Measurements from ENCODE around the gene CST3. TPM values are rescaled to one million over a fixed set of nuclear protein-coding genes. Genes with fewer than 3 reads are reported as not detected.
"Not testable (repeated sequence)": the region's sequence is repeated elsewhere in the genome, so short reads cannot be mapped to it uniquely, and the experiment has no call there.

Gene CST3
- polyA plus RNA-seq, 1 experiment = 458 TPM

DNA sequence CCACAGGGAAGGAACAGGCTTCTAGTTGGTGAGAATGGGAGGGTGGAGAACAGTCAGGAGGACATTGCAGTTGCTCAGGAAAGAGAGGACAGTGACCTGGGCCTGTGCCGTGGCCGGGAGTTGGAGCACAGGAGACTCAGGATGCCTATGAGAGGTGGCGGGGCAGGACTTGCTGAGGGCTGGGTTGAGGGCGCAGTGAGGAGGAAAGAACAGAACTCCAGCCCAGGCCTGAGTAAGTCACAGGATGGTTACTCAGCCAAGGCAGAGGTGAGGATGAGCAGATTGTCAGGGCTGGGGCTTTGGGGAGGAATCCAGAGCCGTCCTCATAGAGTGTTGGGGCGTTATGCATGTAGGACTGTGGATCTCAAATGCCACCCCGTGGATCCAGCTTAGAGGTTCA is 29.9 kb upstream of the CST3 start:
- Histone ChIP-seq H3K36me3 (ENCODE audit: control insufficient read depth, insufficient read depth, low read length) (no peaks in the 10 kb centered on the region), H3K4me3 (ENCODE audit: low read depth, low read length) (no peak overlapping the region), H3K27me3 (ENCODE audit: control insufficient read depth, insufficient read depth, low read length) (peaks cover 2% of the 10 kb centered on the region; the same call in 1 of the 2 replicates)
- ChIA-PET POLR2A (no interaction called here), CTCF (interaction anchor here (0.9 to 2.2 kb wide), 11 partner anchors 8 to 331 kb away, joined by 3 to 19 read pairs (median 5); no protein-coding TSS in a partner anchor)
- DNase-seq (ENCODE audit: low read depth) = no peak
- TF ChIP-seq, protein P1, sequence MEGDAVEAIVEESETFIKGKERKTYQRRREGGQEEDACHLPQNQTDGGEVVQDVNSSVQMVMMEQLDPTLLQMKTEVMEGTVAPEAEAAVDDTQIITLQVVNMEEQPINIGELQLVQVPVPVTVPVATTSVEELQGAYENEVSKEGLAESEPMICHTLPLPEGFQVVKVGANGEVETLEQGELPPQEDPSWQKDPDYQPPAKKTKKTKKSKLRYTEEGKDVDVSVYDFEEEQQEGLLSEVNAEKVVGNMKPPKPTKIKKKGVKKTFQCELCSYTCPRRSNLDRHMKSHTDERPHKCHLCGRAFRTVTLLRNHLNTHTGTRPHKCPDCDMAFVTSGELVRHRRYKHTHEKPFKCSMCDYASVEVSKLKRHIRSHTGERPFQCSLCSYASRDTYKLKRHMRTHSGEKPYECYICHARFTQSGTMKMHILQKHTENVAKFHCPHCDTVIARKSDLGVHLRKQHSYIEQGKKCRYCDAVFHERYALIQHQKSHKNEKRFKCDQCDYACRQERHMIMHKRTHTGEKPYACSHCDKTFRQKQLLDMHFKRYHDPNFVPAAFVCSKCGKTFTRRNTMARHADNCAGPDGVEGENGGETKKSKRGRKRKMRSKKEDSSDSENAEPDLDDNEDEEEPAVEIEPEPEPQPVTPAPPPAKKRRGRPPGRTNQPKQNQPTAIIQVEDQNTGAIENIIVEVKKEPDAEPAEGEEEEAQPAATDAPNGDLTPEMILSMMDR (IDR thresholded peaks at IDR 0.05; ENCODE audit: insufficient read depth, low read depth, low read length) = no peak

DNA sequence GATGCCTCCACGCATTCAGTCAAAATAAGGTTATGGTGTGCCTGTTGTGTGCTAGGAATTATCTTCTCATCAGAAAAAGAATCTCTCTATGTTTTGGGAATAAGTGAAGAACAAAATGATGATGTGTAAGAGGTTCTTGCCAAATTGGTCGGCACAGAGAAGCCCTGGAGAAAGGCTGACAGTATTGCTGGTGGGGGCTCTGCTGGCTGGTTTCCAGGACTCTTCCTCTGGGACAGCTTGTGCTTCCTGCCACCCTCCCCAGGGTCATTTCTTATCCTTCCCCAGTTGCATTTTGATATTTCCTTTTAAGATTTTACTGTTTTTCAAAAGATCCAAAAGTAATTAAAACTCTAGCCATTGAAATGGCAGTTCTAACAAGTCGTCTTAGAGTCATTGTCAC is 28.9 kb upstream of the CST3 start:
- H3K4me3 ChIP-seq (ENCODE audit: low read depth, low read length) = no peak overlapping the region
- TF ChIP-seq, protein P1 (IDR thresholded peaks at IDR 0.05; ENCODE audit: insufficient read depth, low read depth, low read length) = no peak
- POLR2A ChIA-PET = no interaction called here
- DNase-seq (ENCODE audit: low read depth) = no peak
- no peaks in the 10 kb centered on the region for H3K36me3 ChIP-seq (ENCODE audit: control insufficient read depth, insufficient read depth, low read length)
- CTCF ChIA-PET = interaction anchor here (1.9 to 2.2 kb wide), 3 partner anchors 9 to 13 kb away, joined by 5 to 19 read pairs (median 9); no protein-coding TSS in a partner anchor
- H3K27me3 ChIP-seq (ENCODE audit: control insufficient read depth, insufficient read depth, low read length) = peaks cover 2% of the 10 kb centered on the region; the same call in 1 of the 2 replicates

DNA sequence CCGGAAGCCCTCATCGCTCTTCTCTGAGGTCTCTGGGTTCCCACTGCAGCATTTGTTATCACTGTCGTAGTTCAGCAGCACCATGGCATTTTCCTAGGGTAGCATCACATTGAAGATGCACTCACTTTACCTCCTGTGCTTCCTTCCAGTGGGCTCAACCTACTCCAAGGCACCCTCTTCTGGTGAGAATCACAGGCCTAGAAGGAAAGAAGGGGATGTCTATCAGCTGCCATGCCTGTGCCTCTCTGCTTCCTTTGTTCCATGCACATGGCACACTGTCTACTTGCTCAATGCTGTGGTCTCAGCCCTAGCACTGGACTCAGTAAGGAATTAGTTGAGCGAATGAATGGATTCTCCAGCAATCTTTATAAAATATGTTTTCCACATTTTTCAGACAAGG is 28.4 kb upstream of the CST3 start:
- CTCF ChIA-PET = interaction anchor here (1.9 to 2.1 kb wide), 2 partner anchors 9 to 10 kb away, joined by 5 to 9 read pairs; no protein-coding TSS in a partner anchor

DNA sequence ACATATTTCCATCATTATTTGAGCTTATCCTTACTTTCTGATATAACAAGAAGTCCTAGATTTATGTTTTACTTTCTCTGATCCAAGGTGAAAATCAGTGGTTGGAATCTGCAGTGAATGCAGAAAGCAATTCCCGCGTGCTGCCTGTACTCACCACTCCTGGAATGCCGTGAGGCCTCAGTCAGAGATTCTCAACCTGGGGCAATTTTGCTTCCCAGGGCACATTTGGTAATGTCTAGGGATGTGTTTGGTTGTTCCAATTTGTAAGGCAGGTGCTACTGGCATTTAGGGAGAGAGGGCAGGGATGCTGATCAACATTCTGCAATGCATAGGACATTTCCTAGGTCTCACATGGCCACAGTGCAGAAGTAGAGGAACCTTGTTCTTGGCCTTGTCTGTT is 27.2 kb upstream of the CST3 start:
- TF ChIP-seq, protein P1 (IDR thresholded peaks at IDR 0.05; ENCODE audit: insufficient read depth, low read depth, low read length) = no peak
- no peaks in the 10 kb centered on the region for H3K36me3 ChIP-seq (ENCODE audit: control insufficient read depth, insufficient read depth, low read length)
- POLR2A ChIA-PET = no interaction called here
- H3K27me3 ChIP-seq (ENCODE audit: control insufficient read depth, insufficient read depth, low read length) = 0 out of 2 replicates have a peak, but pooled peaks cover 2% of the 10 kb centered on the region
- CTCF ChIA-PET = no interaction called here
- no peak for DNase-seq (ENCODE audit: low read depth)
- no peak overlapping the region for H3K4me3 ChIP-seq (ENCODE audit: low read depth, low read length)

More for the DNA sequence above, 28.4 kb upstream of the CST3 start:
- TF ChIP-seq, protein P1 (IDR thresholded peaks at IDR 0.05; ENCODE audit: insufficient read depth, low read depth, low read length) = peak; percentile 21; the same call in 1 of the 2 replicates
- no peak for DNase-seq (ENCODE audit: low read depth)
- Histone ChIP-seq H3K36me3 (ENCODE audit: control insufficient read depth, insufficient read depth, low read length) (no peaks in the 10 kb centered on the region), H3K4me3 (ENCODE audit: low read depth, low read length) (no peak overlapping the region), H3K27me3 (ENCODE audit: control insufficient read depth, insufficient read depth, low read length) (0 out of 2 replicates have a peak, but pooled peaks cover 2% of the 10 kb centered on the region)
- POLR2A ChIA-PET = no interaction called here

DNA sequence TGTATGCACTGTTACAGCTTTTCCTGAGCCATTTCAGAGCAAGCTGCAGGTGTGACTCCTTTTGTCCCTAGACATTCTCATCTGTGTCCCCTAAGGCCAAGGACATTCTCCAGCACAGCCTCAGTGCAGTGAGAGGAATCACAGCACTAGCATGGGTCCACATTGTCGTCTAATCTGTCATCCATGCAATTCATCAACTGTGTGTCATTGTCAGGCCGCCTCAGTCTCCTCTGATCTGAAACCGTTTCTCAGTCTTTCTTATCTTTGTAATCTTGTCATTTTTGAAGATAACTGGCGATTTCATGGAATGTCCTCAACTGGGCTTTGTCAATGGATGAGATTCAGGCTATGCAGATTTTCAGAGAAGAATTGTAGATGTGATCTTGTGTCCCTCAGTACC is 26.3 kb upstream of the CST3 start:
- H3K4me3 ChIP-seq (ENCODE audit: low read depth, low read length); DNase-seq (ENCODE audit: low read depth); H3K36me3 ChIP-seq (ENCODE audit: control insufficient read depth, insufficient read depth, low read length); CTCF ChIA-PET; POLR2A ChIA-PET; H3K27me3 ChIP-seq (ENCODE audit: control insufficient read depth, insufficient read depth, low read length): not testable (repeated sequence)

- no peak for DNase-seq (ENCODE audit: low read depth)
- H3K27me3 ChIP-seq (ENCODE audit: control insufficient read depth, insufficient read depth, low read length) = 0 out of 2 replicates have a peak, but pooled peaks cover 2% of the 10 kb centered on the region
- H3K36me3 ChIP-seq (ENCODE audit: control insufficient read depth, insufficient read depth, low read length) = no peaks in the 10 kb centered on the region
- CTCF ChIA-PET = no interaction called here
- H3K4me3 ChIP-seq (ENCODE audit: low read depth, low read length) = no peak overlapping the region
- POLR2A ChIA-PET = no interaction called here
- TF ChIP-seq, protein P1 (IDR thresholded peaks at IDR 0.05; ENCODE audit: insufficient read depth, low read depth, low read length) = no peak
These were observed 25.4 kb upstream of the CST3 start for GRCh38 chr20:23663180-23663579.
